RWPE1 (cell line): ENCODE data around the gene PWWP2B.

Experiments
- CTCF ChIA-PET: fragments of 350-600 bp; sonication (Branson Sonifier 250); formaldehyde crosslinking; extraction: SDS; loops from one replicate; lab custom pipeline; 2021; lab: Yijun Ruan, JAX
- POLR2A ChIA-PET: fragments of 400-600 bp; formaldehyde crosslinking; extraction: SDS; loops from one replicate; lab custom pipeline; 2020; ENCODE audit warnings: antibody characterized with exemption; ENCODE audit not compliant: low non-redundant PET; lab: Yijun Ruan, JAX
- DNase-seq: peaks from one replicate; pipeline ENCODE4 v3.0.0; 2012; ENCODE audit warnings: low spot score
- H3K27ac ChIP-seq: fragments of 450-650 bp; 2 replicates; pipeline ENCODE4 v1.5.1; 2017
- TF ChIP-seq, protein P1 (sequence below): fragments of 450-650 bp; conservative IDR thresholded peaks from 2 replicates; pipeline ENCODE4 v1.5.1; 2017; ENCODE audit warnings: low read depth, mild to moderate bottlenecking

The PWWP2B gene

DNA sequence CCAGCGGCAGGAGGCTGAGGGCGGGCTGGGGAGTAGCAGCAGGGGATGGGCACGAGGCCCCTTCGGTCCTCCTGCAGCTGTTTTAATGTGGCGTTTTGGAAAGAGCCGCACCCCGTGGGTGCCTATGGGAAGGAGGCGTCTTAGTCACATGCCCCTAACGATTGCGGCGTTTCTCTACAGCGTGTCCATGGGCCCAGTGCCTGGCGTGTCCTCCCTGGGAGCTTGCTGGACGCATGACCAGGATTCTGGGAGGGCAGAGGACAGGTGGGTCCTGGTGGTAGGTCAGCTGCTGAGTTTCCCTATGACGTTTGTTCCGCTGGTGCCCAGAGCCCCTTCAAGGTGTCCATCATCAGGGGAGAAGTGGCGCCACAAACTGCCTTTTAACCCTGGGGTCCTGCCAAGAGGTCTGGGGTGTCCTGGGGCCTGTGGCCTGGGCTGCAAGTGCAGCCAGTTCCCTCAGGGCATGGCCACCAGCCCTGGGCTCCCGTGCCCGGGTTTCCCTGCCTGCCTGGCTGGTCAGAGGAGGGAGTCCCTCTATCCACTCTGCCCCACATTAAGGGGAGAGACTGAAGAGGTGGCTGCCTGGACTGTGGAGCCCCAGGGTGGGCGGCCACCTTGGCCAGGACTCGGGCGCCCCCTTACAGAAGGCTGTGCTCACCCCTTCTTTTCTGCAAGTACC is 48.7 kb downstream of the PWWP2B start:
- no peak for DNase-seq
- ChIA-PET POLR2A (no interaction called here), CTCF (interaction anchor here (0.5 to 2.2 kb wide), 9 partner anchors 17 to 329 kb away, joined by 3 to 22 read pairs (median 5); partner anchors contain the start of gene PWWP2B)
- TF ChIP-seq, protein P1, sequence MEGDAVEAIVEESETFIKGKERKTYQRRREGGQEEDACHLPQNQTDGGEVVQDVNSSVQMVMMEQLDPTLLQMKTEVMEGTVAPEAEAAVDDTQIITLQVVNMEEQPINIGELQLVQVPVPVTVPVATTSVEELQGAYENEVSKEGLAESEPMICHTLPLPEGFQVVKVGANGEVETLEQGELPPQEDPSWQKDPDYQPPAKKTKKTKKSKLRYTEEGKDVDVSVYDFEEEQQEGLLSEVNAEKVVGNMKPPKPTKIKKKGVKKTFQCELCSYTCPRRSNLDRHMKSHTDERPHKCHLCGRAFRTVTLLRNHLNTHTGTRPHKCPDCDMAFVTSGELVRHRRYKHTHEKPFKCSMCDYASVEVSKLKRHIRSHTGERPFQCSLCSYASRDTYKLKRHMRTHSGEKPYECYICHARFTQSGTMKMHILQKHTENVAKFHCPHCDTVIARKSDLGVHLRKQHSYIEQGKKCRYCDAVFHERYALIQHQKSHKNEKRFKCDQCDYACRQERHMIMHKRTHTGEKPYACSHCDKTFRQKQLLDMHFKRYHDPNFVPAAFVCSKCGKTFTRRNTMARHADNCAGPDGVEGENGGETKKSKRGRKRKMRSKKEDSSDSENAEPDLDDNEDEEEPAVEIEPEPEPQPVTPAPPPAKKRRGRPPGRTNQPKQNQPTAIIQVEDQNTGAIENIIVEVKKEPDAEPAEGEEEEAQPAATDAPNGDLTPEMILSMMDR: no peak
- peak overlapping the region; percentile 99 for H3K27ac ChIP-seq

DNA sequence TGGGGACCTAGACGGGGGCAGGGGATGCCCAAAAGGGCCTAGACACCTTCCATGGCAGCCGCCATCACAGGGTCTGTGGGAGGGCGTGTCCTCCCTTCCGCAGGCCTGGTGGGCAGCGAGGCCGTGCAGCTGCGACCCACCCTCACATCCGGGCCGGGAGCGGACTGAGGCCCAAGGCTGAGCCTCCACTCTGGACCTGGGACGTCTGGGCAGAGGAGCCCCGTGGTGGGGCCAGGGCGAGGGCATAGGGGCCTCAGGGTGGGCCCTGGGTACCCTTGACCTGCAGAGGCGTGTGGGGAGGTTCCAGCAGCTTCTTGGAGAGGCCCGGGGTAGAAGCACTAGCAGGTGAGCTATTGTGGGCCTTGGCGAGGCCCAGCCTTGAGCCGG is 49.2 kb downstream of the PWWP2B start:
- CTCF ChIA-PET: interaction anchor here (0.5 to 2.2 kb wide), 12 partner anchors 15 to 208 kb away, joined by 3 to 22 read pairs (median 5); partner anchors contain the start of gene PWWP2B
- peak overlapping the region; percentile 99 for H3K27ac ChIP-seq

DNA sequence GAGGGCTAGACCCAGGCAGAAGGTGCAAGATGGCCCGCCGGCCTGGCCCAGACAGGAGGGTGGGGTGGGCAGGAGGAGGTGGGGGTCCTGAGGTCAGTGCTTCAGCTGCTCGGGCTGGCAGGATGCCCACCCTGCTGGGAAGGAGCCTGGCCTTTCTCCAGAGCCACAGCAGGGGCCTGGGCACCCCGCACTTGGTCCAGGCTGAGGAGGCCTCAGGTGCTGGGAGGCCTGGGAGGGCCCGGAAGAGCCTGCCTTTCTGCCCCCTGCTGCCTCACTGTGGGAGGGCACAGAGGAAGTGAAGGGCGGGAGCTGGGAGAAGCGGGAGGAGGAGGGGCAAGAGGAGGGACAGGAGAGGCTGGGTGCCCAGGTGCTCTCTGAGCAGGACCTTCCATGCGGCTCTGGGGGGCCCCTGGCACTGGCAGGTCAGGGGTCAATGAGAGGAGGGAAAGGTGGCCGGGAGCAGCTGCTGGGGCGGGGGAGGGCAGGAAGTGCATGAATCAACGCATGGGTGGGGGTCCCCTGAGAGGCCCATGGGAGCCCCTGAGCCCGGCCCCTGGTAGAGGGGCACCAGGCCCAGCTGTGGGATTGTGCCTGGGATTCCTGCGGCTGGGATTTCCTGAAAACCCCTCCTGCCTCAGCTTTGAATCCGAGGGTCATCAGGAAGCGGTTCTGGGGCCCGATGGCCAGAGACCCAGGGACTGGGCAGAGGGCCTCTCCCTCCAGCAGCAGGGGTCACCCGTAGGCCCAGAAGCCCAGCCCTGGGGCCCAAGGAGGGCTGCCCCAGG is 49.9 kb downstream of the PWWP2B start:
- POLR2A ChIA-PET: interaction anchor here (0.7 to 1.7 kb wide), 8 partner anchors 9 to 89 kb away, joined by 3 to 17 read pairs (median 4); partner anchors contain the start of gene PWWP2B
- DNase-seq: peak; percentile 64
- TF ChIP-seq, protein P1: peak; percentile 47
- peak overlapping the region; percentile 99 for H3K27ac ChIP-seq
- CTCF ChIA-PET: interaction anchor here (0.5 to 2.2 kb wide), 17 partner anchors 14 to 160 kb away, joined by 3 to 22 read pairs (median 5); partner anchors contain the start of gene PWWP2B

More for the DNA sequence above, 49.2 kb downstream of the PWWP2B start:
- POLR2A ChIA-PET: interaction anchor here (0.7 to 1.7 kb wide), 6 partner anchors 25 to 89 kb away, joined by 3 to 17 read pairs (median 5); partner anchors contain the start of gene PWWP2B
- no peak for DNase-seq
- TF ChIP-seq, protein P1: no peak

DNA sequence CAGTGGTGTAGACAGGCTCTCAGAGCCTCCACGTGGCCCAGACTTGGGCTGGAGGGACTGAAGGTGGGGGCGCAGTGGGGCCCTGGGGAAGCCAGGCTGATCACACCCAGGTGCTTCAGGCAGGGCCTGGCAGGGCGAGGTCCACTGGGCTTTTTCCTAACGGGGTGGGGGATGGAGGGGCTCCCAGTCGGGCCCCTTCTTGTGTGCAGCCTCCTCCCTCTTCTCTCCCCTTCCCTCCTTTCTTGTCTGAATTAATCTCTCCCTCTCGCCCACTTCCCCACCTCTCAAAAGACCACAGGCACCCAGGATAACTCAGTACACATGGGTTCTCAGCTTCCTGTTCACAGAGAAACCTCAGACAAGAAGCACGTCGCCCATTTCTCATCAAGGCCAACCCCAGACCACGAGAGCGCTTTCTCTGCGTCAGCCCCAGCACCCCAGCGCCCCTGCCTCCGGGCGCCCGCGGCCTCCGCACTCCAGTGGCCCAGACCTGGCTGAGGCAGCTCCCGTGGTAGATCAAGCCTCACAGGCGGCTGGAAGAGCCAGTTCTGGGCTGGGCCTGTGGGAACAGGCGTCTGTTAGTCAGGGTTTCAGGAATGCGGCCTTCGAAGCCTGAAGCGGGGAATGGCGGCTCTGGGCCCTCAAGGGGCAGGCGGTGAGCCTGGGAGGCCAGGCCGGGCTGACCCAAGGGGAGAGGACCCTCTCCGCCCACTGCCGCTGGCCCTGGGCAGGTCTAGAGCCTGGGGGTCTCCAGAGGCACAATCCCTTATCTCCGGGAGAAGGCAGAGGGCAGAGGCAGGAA is 50.6 kb downstream of the PWWP2B start:
- ChIA-PET POLR2A (interaction anchor here (0.6 to 1.7 kb wide), 9 partner anchors 10 to 824 kb away, joined by 3 to 17 read pairs (median 4); partner anchors contain the start of gene PWWP2B), CTCF (interaction anchor here (0.6 to 2.2 kb wide), 15 partner anchors 14 to 161 kb away, joined by 3 to 22 read pairs (median 5); partner anchors contain the start of gene PWWP2B)
- TF ChIP-seq, protein P1: no peak
- peak overlapping the region; percentile 99 for H3K27ac ChIP-seq
- peak; percentile 82 for DNase-seq

DNA sequence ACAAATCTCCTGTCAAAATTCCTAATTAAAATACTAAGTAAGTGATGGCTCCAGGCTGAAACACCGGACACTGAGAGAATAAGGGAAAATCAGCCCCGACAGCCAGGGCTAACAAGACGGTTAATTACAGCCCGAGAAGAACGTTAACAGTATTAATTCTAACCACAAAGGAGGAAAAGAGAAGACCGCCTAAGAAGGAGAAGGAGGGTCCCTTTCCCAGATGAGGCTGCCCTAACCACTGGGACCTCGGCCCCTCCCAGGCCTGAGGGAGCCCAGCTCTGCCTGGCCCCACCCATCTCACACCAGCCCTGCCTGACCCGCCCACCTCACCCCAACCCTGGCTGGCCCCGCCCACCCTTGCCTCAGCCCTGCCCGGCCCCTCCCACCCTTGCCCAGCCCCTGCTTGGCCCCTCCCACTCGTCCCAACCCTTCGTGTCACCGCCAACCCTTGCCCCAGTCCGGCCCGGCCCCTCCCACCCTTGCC is 51.3 kb downstream of the PWWP2B start:
- ChIA-PET CTCF (interaction anchor here (2.2 kb wide), 1 partner anchor 27 kb away, joined by 22 read pairs; no protein-coding TSS in a partner anchor), POLR2A (interaction anchor here (0.5 to 1.7 kb wide), 6 partner anchors 10 to 823 kb away, joined by 3 to 7 read pairs (median 4); no protein-coding TSS in a partner anchor)
- peak overlapping the region; percentile 99 for H3K27ac ChIP-seq
- DNase-seq: peak; percentile 90
- TF ChIP-seq, protein P1: no peak
